CD8-positive, alpha-beta memory T cell (primary cell): ENCODE results near the gene HSD3B7. TPM values are rescaled to one million over a fixed set of nuclear protein-coding genes. Genes with fewer than 3 reads are reported as not detected.

ENCODE experiments used
- CTCF ChIA-PET: fragments of 350-600 bp; sonication (Branson Sonifier 250); formaldehyde crosslinking; loops from one replicate; lab custom pipeline; 2021; ENCODE audit warnings: antibody characterized with exemption; lab: Charles Lee
- POLR2A ChIA-PET: fragments of 350-600 bp; sonication (Branson Sonifier 250); formaldehyde crosslinking; loops from one replicate; lab custom pipeline; 2021; ENCODE audit warnings: antibody characterized with exemption; lab: Charles Lee
- DNase-seq, 5 donors: peaks; one replicate each; pipeline versions ENCODE4 v3.0.0 to v3.0.0-alpha.2; 2020 to 2022; ENCODE audit warnings: mixed read lengths in 1 of 5
- H3K27ac ChIP-seq: one replicate; pipeline ENCODE4 v1.7.0; 2013; ENCODE audit warnings: low read depth, mild to moderate bottlenecking, low read length, moderate library complexity
- H3K27me3 ChIP-seq: 2 replicates; pipeline ENCODE4 v1.7.0; 2013; ENCODE audit warnings: low read length, mild to moderate bottlenecking; ENCODE audit not compliant: insufficient read depth, poor library complexity, severe bottlenecking
- H3K36me3 ChIP-seq: 2 replicates; pipeline ENCODE4 v1.7.0; 2013; ENCODE audit warnings: mild to moderate bottlenecking, low read length, moderate library complexity; ENCODE audit not compliant: insufficient read depth
- H3K4me1 ChIP-seq: 2 replicates; pipeline ENCODE4 v1.7.0; 2013; ENCODE audit warnings: mild to moderate bottlenecking, low read length, moderate library complexity; ENCODE audit not compliant: insufficient read depth
- H3K4me3 ChIP-seq: 2 replicates; pipeline ENCODE4 v1.7.0; 2013; ENCODE audit warnings: mild to moderate bottlenecking, low read length
- H3K9me3 ChIP-seq: 2 replicates; pipeline ENCODE4 v1.7.0; 2013; ENCODE audit warnings: mild to moderate bottlenecking, low read length
- H3K27ac Mint-ChIP-seq, 8 donors: one replicate each; pipeline ENCODE4 v1.8.0; 2020 to 2021; ENCODE audit warnings: mixed read lengths in 8 of 8, mild to moderate bottlenecking in 6 of 8, inconsistent platforms in 3 of 8, moderate library complexity in 3 of 8
- H3K27me3 Mint-ChIP-seq, 2 donors: one replicate each; pipeline ENCODE4 v1.8.0; 2020 to 2021; ENCODE audit warnings: mixed read lengths in 2 of 2, mild to moderate bottlenecking in 1 of 2, moderate library complexity in 1 of 2
- H3K36me3 Mint-ChIP-seq, 3 donors: one replicate each; pipeline ENCODE4 v1.8.0; 2020 to 2021; ENCODE audit warnings: mixed read lengths in 3 of 3, inconsistent platforms in 1 of 3, mild to moderate bottlenecking in 1 of 3
- H3K4me1 Mint-ChIP-seq, 3 donors: one replicate each; pipeline ENCODE4 v1.8.0; 2020 to 2021; ENCODE audit warnings: mixed read lengths in 3 of 3, inconsistent platforms in 1 of 3, mild to moderate bottlenecking in 1 of 3
- H3K4me3 Mint-ChIP-seq, 7 donors: one replicate each; pipeline ENCODE4 v1.8.0; 2020 to 2021; ENCODE audit warnings: mixed read lengths in 7 of 7, mild to moderate bottlenecking in 6 of 7, moderate library complexity in 4 of 7, inconsistent platforms in 2 of 7
- H3K9me3 Mint-ChIP-seq, 5 donors: one replicate each; pipeline ENCODE4 v1.8.0; 2020 to 2022; ENCODE audit warnings: mixed read lengths in 5 of 5, mild to moderate bottlenecking in 3 of 5, moderate library complexity in 2 of 5, inconsistent platforms in 1 of 5
- polyA plus RNA-seq: library from polyadenylated mRNA; unstranded; fragments of 300-500 nt; fragmentation: Illumina TruSeq; gene quantifications from one replicate; pipeline ENCODE4 v1.2.3, GENCODE V29; 2021
- total RNA-seq, 2 experiments: library from RNA; stranded (reverse); gene quantifications; one replicate each; pipeline ENCODE4 v1.2.3, GENCODE V29; 2021

HSD3B7 gene
- total and polyA plus RNA-seq, 3 experiments from 2014 or later: 1.6 to 2.1 TPM; not detected in 1

DNA sequence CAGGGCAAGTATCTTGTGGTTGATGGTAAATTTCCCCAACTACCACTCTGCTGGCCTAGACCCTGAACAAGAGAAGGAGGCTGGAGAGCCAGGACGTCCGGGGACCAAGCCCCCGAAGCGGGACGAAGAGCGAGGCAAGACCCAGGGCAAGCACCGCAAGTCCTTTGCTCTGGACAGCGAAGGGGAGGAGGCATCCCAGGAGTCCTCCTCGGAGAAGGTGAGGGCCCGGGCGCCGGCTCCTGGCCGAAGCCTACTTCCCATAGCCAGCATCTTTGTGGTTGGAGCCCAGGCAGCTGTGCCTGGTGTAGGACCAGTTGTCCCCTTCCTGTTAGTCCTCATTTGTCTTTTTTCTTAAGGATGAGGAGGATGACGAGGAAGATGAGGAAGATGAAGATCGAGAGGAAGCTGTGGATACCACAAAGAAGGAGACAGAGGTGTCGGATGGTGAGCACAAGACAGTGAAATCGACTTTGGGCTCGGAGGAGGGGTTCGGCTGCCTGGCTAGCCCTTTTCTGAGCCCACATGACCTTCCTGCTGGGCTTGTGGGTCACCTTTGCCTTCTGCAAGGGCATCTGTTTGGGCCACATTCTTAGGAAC, 15.7 kb upstream of the HSD3B7 start:
- ChIA-PET POLR2A (no interaction called here), CTCF (no interaction called here)
- Mint-ChIP-seq H3K4me3 (no peak overlapping the region), H3K4me1 (peaks cover 0 to 7% (median 7%) of the 10 kb centered on the region in 3 donors), H3K27ac (no peak overlapping the region), H3K36me3 (peaks cover 26 to 84% (median 33%) of the 10 kb centered on the region in 3 donors), H3K27me3 (no peaks in the 10 kb centered on the region), H3K9me3 (no peaks in the 10 kb centered on the region)
- Histone ChIP-seq H3K4me1 (no peaks in the 10 kb centered on the region), H3K4me3 (no peak overlapping the region), H3K36me3 (peaks cover 51% of the 10 kb centered on the region), H3K27me3 (no peaks in the 10 kb centered on the region), H3K27ac (no peak overlapping the region), H3K9me3 (no peaks in the 10 kb centered on the region)
- DNase-seq: no peak

DNA sequence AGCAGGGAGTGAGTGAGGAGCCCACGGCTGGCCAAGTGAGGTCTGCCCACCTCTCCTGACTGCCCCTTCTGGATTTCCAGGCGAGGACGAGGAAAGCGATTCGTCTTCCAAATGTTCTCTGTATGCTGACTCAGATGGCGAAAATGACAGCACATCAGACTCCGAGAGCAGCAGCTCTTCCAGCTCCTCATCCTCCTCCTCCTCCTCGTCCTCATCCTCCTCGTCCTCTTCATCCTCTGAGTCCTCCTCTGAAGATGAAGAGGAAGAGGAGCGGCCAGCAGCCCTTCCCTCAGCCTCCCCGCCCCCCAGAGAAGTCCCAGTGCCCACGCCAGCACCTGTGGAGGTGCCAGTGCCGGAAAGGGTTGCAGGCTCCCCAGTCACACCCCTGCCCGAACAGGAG, 13.7 kb upstream of the HSD3B7 start:
- no peak for DNase-seq
- ChIA-PET CTCF (no interaction called here), POLR2A (no interaction called here)
- Histone ChIP-seq H3K27ac (no peak overlapping the region), H3K4me1 (no peaks in the 10 kb centered on the region), H3K4me3 (no peak overlapping the region), H3K27me3 (no peaks in the 10 kb centered on the region), H3K36me3 (peaks cover 46% of the 10 kb centered on the region), H3K9me3 (no peaks in the 10 kb centered on the region)
- no peak overlapping the region for H3K4me3 Mint-ChIP-seq
- H3K4me1 Mint-ChIP-seq: peaks cover 0 to 9% (median 7%) of the 10 kb centered on the region in 3 donors
- H3K36me3 Mint-ChIP-seq: peaks cover 20 to 84% (median 35%) of the 10 kb centered on the region in 3 donors
- no peaks in the 10 kb centered on the region for H3K27me3 Mint-ChIP-seq
- no peaks in the 10 kb centered on the region for H3K9me3 Mint-ChIP-seq
- no peak overlapping the region for H3K27ac Mint-ChIP-seq

DNA sequence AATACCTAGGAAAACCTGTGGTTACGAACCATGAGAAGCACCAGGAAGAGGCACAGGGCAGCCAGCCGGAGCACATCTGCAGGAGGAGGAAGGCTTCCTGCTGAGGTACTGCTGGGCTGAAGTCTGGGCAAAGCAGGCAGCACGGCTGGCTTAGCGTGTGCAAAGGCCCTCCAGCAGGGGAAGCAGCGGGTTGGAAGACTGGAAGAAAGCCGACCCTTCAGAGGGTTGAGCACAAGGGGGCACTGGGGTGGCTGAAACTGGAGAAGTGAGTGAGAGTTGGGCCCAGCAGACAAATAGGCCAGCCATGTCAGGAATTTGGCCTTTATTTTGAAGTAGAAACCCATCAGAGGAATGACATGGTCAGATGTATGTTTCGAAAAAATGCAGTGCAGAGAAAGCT, 12.1 kb upstream of the HSD3B7 start:
- H3K36me3 ChIP-seq: peaks cover 46% of the 10 kb centered on the region
- no peaks in the 10 kb centered on the region for H3K9me3 Mint-ChIP-seq
- no peaks in the 10 kb centered on the region for H3K4me1 ChIP-seq
- H3K27me3 ChIP-seq: no peaks in the 10 kb centered on the region
- peaks cover 22 to 83% (median 29%) of the 10 kb centered on the region in 3 donors for H3K36me3 Mint-ChIP-seq
- no peak overlapping the region for H3K4me3 ChIP-seq
- no peaks in the 10 kb centered on the region for H3K9me3 ChIP-seq
- peak overlapping the region in 1 of 8 donors; percentile 17 for H3K27ac Mint-ChIP-seq
- H3K27ac ChIP-seq: no peak overlapping the region
- H3K4me1 Mint-ChIP-seq: peaks cover 0 to 8% (median 6%) of the 10 kb centered on the region in 3 donors
- H3K4me3 Mint-ChIP-seq: no peak overlapping the region
- no peaks in the 10 kb centered on the region for H3K27me3 Mint-ChIP-seq
- no peak for DNase-seq
- POLR2A ChIA-PET: no interaction called here
- CTCF ChIA-PET: interaction anchor here (0.7 kb wide), 1 partner anchor 97 kb away, joined by 3 read pairs; no protein-coding TSS in a partner anchor

DNA sequence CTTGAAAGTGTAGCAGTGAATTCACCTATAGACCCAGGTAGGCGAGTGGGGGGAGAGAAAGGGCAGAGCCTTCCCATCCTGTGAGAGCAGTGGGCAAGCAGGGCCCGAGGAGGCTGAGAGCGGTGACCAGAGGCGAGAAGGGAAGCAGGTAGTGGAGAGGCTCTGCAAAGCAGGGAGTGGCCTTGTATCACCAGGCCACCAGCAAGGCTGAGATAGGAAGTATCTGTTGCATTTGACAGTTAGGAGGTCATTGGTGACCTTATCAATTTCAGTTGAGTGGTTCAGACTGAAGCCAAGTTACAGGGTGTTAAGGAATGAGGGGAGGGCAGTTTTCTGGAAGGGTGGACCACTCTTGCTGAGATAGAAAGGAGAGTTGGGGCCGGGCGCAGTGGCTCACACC, 10.7 kb upstream of the HSD3B7 start:
- ChIA-PET CTCF (no interaction called here), POLR2A (no interaction called here)
- Histone ChIP-seq H3K36me3 (peaks cover 39% of the 10 kb centered on the region), H3K27me3 (no peaks in the 10 kb centered on the region), H3K27ac (no peak overlapping the region), H3K9me3 (no peaks in the 10 kb centered on the region), H3K4me3 (no peak overlapping the region), H3K4me1 (no peaks in the 10 kb centered on the region)
- Mint-ChIP-seq H3K4me3 (no peak overlapping the region), H3K27me3 (no peaks in the 10 kb centered on the region), H3K4me1 (peaks cover 0 to 7% (median 6%) of the 10 kb centered on the region in 3 donors), H3K36me3 (peaks cover 18 to 85% (median 32%) of the 10 kb centered on the region in 3 donors), H3K9me3 (no peaks in the 10 kb centered on the region), H3K27ac (peak overlapping the region in 5 of 8 donors; percentile 36 to 77 (median 47))
- DNase-seq: no peak

DNA sequence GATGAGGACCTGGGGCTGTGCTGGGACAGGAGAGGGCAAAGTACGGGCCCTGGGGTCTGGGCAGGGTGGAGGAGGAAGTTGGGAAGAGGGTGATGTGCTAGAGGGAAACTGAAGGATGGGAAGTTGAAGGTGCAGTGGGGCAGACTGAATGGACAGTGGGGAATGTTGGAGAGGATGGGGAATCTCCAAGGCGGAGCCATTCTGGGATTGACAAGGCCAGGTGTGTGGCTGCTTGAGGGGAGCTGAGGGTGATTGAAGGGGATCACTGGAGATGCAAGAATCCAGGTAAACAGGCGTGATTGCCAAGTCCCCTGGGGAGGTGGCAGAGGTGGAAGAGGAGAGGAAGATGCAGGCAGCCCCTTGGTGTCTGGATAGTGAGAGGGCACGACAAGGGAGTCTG, 8.5 kb upstream of the HSD3B7 start:
- no peak for DNase-seq
- ChIA-PET POLR2A (no interaction called here), CTCF (no interaction called here)
- H3K36me3 ChIP-seq: peaks cover 24% of the 10 kb centered on the region
- no peaks in the 10 kb centered on the region for H3K27me3 ChIP-seq
- no peaks in the 10 kb centered on the region for H3K4me1 ChIP-seq
- Mint-ChIP-seq H3K36me3 (peaks cover 14 to 83% (median 23%) of the 10 kb centered on the region in 3 donors), H3K4me1 (peaks cover 0 to 7% (median 6%) of the 10 kb centered on the region in 3 donors), H3K27me3 (no peaks in the 10 kb centered on the region), H3K27ac (peak overlapping the region in 2 of 8 donors; percentile 73 to 81), H3K4me3 (no peak overlapping the region), H3K9me3 (no peaks in the 10 kb centered on the region)
- H3K9me3 ChIP-seq: no peaks in the 10 kb centered on the region
- no peak overlapping the region for H3K27ac ChIP-seq
- no peak overlapping the region for H3K4me3 ChIP-seq

DNA sequence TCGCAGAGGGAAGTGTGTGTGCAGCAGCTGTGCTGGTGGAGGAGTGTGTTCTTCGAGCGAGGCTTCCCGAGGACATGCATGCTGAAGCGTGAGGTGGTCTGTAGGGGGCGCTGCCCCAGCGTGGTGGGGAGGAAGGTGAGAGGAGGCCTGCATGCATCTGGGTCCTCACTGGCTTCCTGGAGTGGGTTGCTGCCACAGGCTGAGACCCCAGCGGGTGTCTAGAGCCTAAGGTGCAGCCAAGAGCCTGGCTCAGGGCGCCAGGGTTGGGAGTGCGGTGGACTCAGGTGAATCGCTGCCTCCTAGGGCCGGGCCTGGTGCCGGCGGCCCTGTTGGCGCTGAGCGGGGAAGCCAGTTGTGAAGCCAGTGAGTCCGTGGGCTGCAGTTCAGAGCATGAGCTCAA, 7.5 kb upstream of the HSD3B7 start:
- Histone ChIP-seq H3K9me3 (no peaks in the 10 kb centered on the region), H3K27me3 (no peaks in the 10 kb centered on the region), H3K36me3 (peaks cover 20% of the 10 kb centered on the region), H3K4me3 (no peak overlapping the region), H3K27ac (no peak overlapping the region), H3K4me1 (no peaks in the 10 kb centered on the region)
- ChIA-PET POLR2A (no interaction called here), CTCF (no interaction called here)
- no peak overlapping the region for H3K4me3 Mint-ChIP-seq
- H3K9me3 Mint-ChIP-seq: no peaks in the 10 kb centered on the region
- peaks cover 9 to 81% (median 20%) of the 10 kb centered on the region in 3 donors for H3K36me3 Mint-ChIP-seq
- H3K27me3 Mint-ChIP-seq: no peaks in the 10 kb centered on the region
- DNase-seq: no peak
- peak overlapping the region in 2 of 8 donors; percentile 57 to 87 for H3K27ac Mint-ChIP-seq
- peaks cover 0 to 7% (median 3%) of the 10 kb centered on the region in 3 donors for H3K4me1 Mint-ChIP-seq

DNA sequence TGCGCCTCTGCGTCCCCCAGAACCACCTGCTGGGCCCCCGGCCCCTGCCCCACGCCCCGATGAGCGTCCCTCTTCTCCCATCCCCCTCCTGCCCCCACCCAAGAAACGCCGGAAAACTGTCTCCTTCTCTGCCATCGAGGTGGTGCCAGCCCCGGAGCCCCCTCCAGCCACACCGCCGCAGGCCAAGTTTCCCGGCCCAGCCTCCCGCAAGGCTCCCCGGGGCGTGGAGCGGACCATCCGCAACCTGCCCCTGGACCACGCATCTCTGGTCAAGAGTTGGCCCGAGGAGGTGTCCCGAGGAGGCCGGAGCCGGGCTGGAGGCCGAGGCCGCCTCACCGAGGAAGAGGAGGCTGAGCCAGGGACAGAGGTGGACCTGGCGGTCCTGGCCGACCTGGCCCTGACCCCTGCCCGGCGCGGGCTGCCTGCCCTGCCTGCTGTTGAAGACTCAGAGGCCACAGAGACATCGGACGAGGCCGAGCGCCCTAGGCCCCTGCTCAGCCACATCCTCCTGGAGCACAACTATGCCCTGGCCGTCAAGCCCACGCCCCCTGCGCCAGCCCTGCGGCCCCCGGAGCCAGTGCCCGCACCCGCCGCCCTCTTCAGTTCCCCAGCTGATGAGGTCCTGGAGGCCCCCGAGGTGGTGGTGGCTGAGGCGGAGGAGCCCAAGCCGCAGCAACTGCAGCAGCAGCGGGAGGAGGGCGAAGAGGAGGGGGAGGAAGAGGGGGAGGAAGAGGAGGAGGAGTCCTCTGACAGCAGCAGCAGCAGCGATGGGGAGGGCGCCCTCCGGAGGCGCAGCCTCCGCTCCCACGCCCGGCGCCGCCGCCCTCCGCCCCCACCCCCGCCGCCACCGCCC, 5.6 kb upstream of the HSD3B7 start:
- POLR2A ChIA-PET: no interaction called here
- Mint-ChIP-seq H3K27ac (peak overlapping the region in 1 of 8 donors; percentile 36), H3K4me3 (no peak overlapping the region), H3K36me3 (peaks cover 5 to 80% (median 8%) of the 10 kb centered on the region in 3 donors), H3K27me3 (no peaks in the 10 kb centered on the region), H3K4me1 (peaks cover 0 to 7% (median under 1%) of the 10 kb centered on the region in 3 donors), H3K9me3 (no peaks in the 10 kb centered on the region)
- H3K9me3 ChIP-seq: no peaks in the 10 kb centered on the region
- no peak overlapping the region for H3K27ac ChIP-seq
- DNase-seq: no peak
- no peaks in the 10 kb centered on the region for H3K4me1 ChIP-seq
- H3K27me3 ChIP-seq: no peaks in the 10 kb centered on the region
- no peak overlapping the region for H3K4me3 ChIP-seq
- peaks cover 4% of the 10 kb centered on the region for H3K36me3 ChIP-seq
- CTCF ChIA-PET: no interaction called here

DNA sequence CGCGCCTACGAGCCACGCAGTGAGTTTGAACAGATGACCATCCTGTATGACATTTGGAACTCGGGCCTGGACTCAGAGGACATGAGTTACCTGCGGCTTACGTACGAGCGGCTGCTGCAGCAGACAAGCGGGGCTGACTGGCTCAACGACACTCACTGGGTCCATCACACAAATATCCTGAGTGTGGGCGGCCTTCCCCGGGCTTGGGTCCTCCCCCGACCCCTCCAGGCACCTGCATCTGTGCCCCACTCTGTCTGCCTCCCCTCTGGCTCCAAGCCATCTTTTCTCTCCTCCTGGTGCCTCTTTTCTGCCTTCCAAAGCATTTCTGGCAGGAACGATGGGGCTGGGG, 5.0 kb upstream of the HSD3B7 start:
- Mint-ChIP-seq H3K27ac (no peak overlapping the region), H3K27me3 (no peaks in the 10 kb centered on the region), H3K36me3 (peaks cover 3 to 75% (median 8%) of the 10 kb centered on the region in 3 donors), H3K4me3 (peak overlapping the region in 1 of 7 donors; percentile 48), H3K9me3 (no peaks in the 10 kb centered on the region), H3K4me1 (peaks cover 0 to 7% (median 0%) of the 10 kb centered on the region in 3 donors)
- Histone ChIP-seq H3K36me3 (peaks cover 4% of the 10 kb centered on the region), H3K9me3 (no peaks in the 10 kb centered on the region), H3K4me1 (no peaks in the 10 kb centered on the region), H3K27me3 (no peaks in the 10 kb centered on the region), H3K4me3 (no peak overlapping the region), H3K27ac (no peak overlapping the region)
- no peak for DNase-seq
- ChIA-PET CTCF (no interaction called here), POLR2A (no interaction called here)
